Measurements from ENCODE around the gene PARD3. TPM values are rescaled to one million over a fixed set of nuclear protein-coding genes. Genes with fewer than 3 reads are reported as not detected.
A peak's percentile ranks its signal among the peaks of the same experiment; 100 is the strongest.

The PARD3 gene
- total RNA-seq, 2 donors from 2014 or later, result 23.1 to 29.7 TPM

GRCh38 chr10:34826857-34827766, 12.0 kb upstream of the PARD3 start:
- DNase-seq (no peak), ATAC-seq (no peak)
- intact Hi-C loops (cut with DNase I), result loop anchor here in 1 of 2 donors (10.0 kb wide), 1 partner anchor 138 kb away; no protein-coding TSS in a partner anchor

DNA sequence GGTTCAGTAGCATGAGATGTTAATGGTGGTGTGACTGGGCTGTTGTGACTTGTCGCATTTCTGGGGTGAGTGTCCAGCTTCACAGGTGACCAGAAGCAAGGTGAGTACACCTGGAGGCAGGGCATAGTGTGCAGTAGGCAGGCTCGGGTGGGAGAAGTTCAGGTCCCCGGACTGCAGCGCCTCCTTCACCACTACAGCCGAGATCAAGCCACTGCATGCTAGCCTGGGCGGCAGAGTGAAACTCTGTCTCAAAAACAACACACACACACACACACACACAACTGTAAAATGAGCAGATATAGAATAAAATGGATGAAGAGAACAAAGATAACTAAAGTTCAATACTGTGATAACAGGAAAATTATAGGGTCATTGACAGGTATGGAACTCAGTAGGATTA, 11.1 kb upstream of the PARD3 start:
- intact Hi-C loops (cut with DNase I), result loop anchor here in 1 of 2 donors (10.0 kb wide), 1 partner anchor 139 kb away; no protein-coding TSS in a partner anchor
- DNase-seq (no peak), ATAC-seq (no peak)

- DNase-seq, result no peak
- intact Hi-C loops (cut with DNase I), result loop anchor here in 1 of 2 donors (10.0 kb wide), 1 partner anchor 139 kb away; no protein-coding TSS in a partner anchor
- no peak for ATAC-seq
Observed at GRCh38 chr10:34825414-34825813, 10.3 kb upstream of the PARD3 start.

DNA sequence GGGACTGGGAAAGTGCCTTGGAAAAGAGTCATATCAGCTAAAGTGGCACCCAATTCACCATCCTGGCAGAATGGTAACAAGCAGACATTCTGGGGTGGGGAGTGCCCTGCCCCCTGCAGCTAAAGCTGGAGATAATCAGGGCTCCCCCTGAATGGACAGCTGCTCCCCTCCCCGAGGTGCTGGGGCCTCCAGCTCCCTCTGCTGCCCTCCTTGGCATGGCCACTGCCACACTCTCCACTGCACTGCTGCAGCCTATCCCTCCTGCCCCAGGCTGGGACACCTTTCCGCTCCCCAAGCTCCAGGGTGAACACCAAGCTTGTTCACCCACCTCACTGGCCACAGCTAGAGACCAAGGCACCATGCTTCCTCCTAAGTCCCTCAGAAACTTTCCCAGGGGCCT, 9.8 kb upstream of the PARD3 start:
- no peak for DNase-seq

DNA sequence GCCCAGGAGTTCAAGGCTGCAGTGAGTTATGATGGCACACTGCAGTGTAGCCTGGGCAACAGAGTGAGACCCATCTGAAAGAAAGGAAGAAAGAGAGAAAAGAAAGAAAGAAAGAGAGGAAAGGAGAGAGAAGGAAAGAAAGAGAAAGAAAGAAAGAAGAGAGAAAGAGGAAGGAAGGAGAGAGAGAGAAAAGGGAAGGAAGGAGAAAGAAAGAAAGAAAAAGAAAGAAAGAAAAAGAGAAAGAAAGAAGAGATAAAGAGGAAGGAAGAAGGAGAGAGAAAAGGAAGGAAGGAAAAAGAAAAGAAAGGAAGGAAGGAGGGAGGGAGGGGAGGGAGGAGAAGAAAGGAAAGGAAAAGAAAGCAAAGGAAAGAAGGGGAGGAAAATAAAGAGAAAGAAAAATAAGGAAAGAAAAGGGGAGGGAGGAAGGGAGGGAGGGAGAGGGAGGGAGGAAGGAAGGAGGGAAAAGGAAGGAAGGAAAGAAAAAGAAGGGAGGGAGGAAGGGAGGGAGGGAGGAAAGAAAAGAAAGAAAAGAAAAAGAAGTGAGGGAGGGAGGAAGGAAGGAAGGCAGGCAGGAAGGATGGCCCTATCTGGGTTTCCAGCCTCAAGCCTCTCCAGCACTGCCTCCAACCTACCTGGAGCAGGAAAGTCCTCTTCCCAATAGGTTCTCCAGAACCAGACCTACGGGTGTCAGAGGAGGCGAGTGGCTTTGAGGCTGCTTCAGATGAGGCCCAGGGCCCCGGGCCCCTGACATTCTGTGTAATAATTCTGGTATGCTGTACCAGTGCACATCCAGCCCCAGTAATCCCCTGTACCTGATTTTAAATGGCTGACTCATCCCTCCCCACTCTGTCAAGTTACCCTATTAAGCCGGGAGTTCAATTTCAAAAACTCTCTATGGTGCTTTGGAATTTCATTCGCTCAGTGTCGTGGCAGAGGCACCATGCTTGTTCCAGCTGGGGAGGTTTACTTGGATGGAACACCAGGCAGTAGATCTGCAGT, 6.8 kb upstream of the PARD3 start:
- ATAC-seq, result no peak
- intact Hi-C loops (cut with DNase I), result loop anchor here in 1 of 2 donors (10.0 kb wide), 1 partner anchor 143 kb away; no protein-coding TSS in a partner anchor

More for the DNA sequence above, 9.8 kb upstream of the PARD3 start:
- ATAC-seq, result peak in 1 of 2 donors; percentile 53
- intact Hi-C loops (cut with DNase I), result loop anchor here in 1 of 2 donors (10.0 kb wide), 1 partner anchor 140 kb away; no protein-coding TSS in a partner anchor

DNA sequence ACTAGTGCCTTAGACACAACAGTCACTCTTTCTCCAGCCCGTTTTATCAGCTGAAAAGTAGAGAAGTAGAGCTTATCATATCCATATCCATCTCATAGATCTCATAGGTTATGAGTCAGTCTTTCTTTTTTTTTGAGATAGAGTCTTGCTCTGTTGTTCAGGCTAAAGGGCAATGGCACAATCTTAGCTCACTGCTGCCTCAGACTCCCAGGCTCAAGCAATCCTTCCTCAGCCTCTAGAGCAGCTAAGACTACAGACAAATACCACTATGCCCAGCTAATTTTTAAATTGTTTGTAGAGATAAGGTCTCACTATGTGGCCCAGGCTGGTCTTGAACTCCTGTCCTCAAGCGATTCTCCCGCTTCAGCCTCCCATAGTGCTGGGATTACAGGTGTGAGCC, 2.5 kb upstream of the PARD3 start:
- no peak for ATAC-seq
- intact Hi-C loops (cut with DNase I), result loop anchor here (5.0 to 10.0 kb wide), 3 partner anchors 93 to 153 kb away; no protein-coding TSS in a partner anchor
- no peak for DNase-seq

More for the DNA sequence above, 6.8 kb upstream of the PARD3 start:
- no peak for DNase-seq

DNA sequence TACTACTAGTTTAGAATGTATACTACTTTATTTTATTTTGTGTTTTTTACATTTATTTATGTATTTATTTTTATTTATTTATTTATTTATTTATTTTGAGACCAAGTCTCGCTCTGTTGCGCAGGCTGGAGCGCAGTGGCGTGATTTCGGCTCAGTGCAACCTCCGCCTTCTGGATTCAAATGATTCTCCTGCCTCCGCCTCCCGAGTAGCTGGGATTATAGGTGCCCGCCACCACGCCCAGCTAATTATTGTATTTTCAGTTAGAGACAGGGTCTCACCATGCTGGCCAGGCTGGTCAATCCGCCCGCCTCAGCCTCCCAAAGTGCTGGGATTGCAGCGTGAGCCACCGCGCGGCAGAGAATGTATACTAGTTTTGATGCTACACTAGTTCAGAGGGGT, 2.0 kb upstream of the PARD3 start:
- intact Hi-C loops (cut with DNase I), result loop anchor here (5.0 to 10.0 kb wide), 3 partner anchors 92 to 152 kb away; no protein-coding TSS in a partner anchor
- ATAC-seq (no peak), DNase-seq (no peak)

GRCh38 chr10:34816501-34817002, 1.5 kb upstream of the PARD3 start:
- no peak for DNase-seq
- peak; percentile 7 to 16 for ATAC-seq
- intact Hi-C loops (cut with DNase I), result loop anchor here (5.0 to 10.0 kb wide), 3 partner anchors 92 to 152 kb away; no protein-coding TSS in a partner anchor

GRCh38 chr10:34816085-34816496, 995 bp upstream of the PARD3 start:
- no peak for DNase-seq
- intact Hi-C loops (cut with DNase I), result loop anchor here (5.0 to 10.0 kb wide), 3 partner anchors 91 to 151 kb away; no protein-coding TSS in a partner anchor
- ATAC-seq, result no peak

GRCh38 chr10:34814913-34815184, 247 bp downstream of the PARD3 start:
- ATAC-seq (peak; percentile 1 to 2), DNase-seq (no peak)
- intact Hi-C loops (cut with DNase I), result loop anchor here (5.0 to 10.0 kb wide), 3 partner anchors 90 to 150 kb away; no protein-coding TSS in a partner anchor

- intact Hi-C loops (cut with DNase I), result loop anchor here (10.0 kb wide), 2 partner anchors 90 to 150 kb away; no protein-coding TSS in a partner anchor
- ATAC-seq (peak; percentile 57 to 59), DNase-seq (peak; percentile 44)
Observed at GRCh38 chr10:34814223-34814912, 728 bp downstream of the PARD3 start.

GRCh38 chr10:34813626-34814222, 1.4 kb downstream of the PARD3 start:
- intact Hi-C loops (cut with DNase I), result loop anchor here (10.0 kb wide), 2 partner anchors 89 to 149 kb away; no protein-coding TSS in a partner anchor
- DNase-seq, result peak; percentile 43
- peak; percentile 23 to 62 for ATAC-seq

GRCh38 chr10:34812771-34813170, 2.3 kb downstream of the PARD3 start:
- ATAC-seq (no peak), DNase-seq (no peak)
- intact Hi-C loops (cut with DNase I), result loop anchor here (10.0 kb wide), 2 partner anchors 88 to 148 kb away; no protein-coding TSS in a partner anchor

DNA sequence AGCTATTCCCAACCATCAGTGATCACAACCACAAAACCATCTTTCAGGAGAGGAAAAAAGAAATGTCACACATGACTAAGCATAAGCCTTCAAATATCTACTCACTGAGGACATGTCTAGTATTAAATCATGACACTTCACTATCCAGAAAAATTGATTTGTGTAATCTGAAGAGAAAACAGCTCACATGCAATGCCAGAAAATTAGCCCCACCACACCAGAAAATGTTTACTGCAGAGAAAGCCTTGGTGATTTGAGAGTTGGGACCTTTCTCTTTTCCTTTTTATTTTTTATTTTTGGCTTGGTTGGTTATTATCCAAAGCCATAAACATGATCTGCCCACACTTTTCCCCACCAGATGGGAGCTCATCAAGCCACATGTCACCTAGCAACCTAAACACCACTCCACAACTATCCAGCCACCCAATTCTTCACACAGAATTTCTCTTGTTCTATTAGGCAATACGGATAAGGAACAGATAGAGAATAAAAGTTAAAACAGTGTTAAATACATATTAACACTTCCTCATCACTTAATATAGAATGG, 3.1 kb downstream of the PARD3 start:
- DNase-seq, result no peak
- intact Hi-C loops (cut with DNase I), result loop anchor here (10.0 kb wide), 2 partner anchors 87 to 147 kb away; no protein-coding TSS in a partner anchor
- no peak for ATAC-seq

DNA sequence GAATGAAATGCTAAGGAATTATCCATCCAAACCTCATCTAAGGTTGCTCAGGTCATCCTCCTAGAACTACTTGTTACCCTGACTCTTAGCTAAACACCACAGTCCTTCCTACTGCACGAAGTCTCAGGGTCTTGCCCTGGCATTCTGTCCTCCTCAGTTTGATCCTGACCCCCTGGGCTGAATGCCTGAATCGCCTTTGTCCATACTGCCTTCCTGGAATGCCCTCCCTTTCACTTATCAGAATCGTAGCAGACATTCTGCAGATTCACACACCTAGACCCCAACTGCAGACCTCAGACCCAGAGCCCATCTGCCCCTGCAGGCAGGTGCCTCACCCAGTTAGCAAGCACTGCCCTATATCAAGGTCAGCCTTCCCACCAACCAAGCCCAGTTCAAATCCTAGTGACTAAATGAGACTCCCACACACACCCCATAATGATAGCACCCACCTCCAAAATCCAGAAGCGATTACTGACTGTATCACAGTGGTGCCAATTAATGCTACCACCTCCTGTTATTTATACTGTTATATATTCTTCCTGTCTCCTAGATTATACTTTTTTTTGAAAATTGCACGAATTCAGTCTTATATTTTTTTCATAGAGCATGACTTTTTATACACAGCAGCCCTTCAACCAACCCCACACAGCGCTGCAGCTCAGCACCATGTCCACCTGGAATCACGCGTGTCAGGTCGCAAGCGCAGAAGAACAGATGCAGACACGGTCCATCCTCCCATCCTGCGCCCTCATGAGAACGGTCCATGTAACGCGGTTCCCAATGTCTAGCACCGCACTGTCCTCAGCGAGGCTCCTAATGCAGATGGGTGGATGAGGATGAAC, 3.7 kb downstream of the PARD3 start:
- ATAC-seq (no peak), DNase-seq (no peak)
- intact Hi-C loops (cut with DNase I), result loop anchor here (10.0 kb wide), 2 partner anchors 87 to 147 kb away; no protein-coding TSS in a partner anchor

DNA sequence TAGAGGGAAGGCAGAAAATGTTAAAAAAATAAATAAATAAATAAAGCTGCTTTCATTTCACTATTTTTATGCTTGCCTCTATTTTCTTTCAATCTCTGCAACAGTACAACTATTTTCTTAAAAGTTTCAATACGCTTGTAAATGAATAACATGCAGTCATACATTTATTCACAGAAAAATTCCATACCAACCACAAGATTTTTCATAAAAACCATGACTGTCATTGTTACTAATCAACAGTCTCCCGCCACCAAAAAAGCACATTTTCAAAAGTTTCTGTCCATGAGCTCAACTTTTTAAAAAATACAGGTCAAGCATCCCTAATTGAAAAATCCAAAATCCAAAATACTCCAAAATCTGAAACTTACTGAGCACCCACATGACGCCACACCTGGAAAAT, 5.3 kb downstream of the PARD3 start:
- intact Hi-C loops (cut with DNase I), result loop anchor here (10.0 kb wide), 2 partner anchors 85 to 145 kb away; no protein-coding TSS in a partner anchor
- no peak for DNase-seq
- ATAC-seq, result no peak
